H4 (cell line): ENCODE data around the gene LENG8. TPM values are rescaled to one million over a fixed set of nuclear protein-coding genes. Genes with fewer than 3 reads are reported as not detected.
"Not testable (repeated sequence)": the region's sequence is repeated elsewhere in the genome, so short reads cannot be mapped to it uniquely, and the experiment has no call there.

ENCODE experiments used
- DNase-seq: peaks from one replicate; pipeline ENCODE4 v3.0.0-alpha.2; 2015; ENCODE audit warnings: low spot score
- total RNA-seq: library from RNA; depleted of rRNA; stranded (reverse); fragments of >200 nt; shearing (Covaris generic); gene quantifications from 2 replicates; pipeline ENCODE4 v1.2.3, GENCODE V29; 2014

The LENG8 gene
- total RNA-seq, 1 experiment from 2014 or later = 4.6 TPM

- peak; percentile 73 for DNase-seq
These were observed 29.8 kb downstream of the LENG8 start for GRCh38 chr19:54478677-54479266.

GRCh38 chr19:54480051-54480450 lies 31.1 kb downstream of the LENG8 start:
- DNase-seq = no peak

GRCh38 chr19:54481326-54481930 lies 32.4 kb downstream of the LENG8 start:
- peak; percentile 77 for DNase-seq

GRCh38 chr19:54482889-54483288 lies 33.9 kb downstream of the LENG8 start:
- no peak for DNase-seq

GRCh38 chr19:54484451-54484850 lies 35.5 kb downstream of the LENG8 start:
- no peak for DNase-seq

GRCh38 chr19:54485851-54486250 lies 36.9 kb downstream of the LENG8 start:
- no peak for DNase-seq

GRCh38 chr19:54489341-54489740 lies 40.3 kb downstream of the LENG8 start:
- no peak for DNase-seq

- no peak for DNase-seq
These were observed 40.8 kb downstream of the LENG8 start for GRCh38 chr19:54489766-54490165.

- no peak for DNase-seq
These were observed 43.6 kb downstream of the LENG8 start for GRCh38 chr19:54492568-54492967.

GRCh38 chr19:54493056-54493455 lies 44.1 kb downstream of the LENG8 start:
- not testable (repeated sequence) for DNase-seq

GRCh38 chr19:54493967-54494585 lies 45.1 kb downstream of the LENG8 start:
- no peak for DNase-seq

GRCh38 chr19:54495284-54495683 lies 46.3 kb downstream of the LENG8 start:
- not testable (repeated sequence) for DNase-seq

- peak; percentile 79 for DNase-seq
These were observed 48.9 kb downstream of the LENG8 start for GRCh38 chr19:54497747-54498450.

GRCh38 chr19:54498451-54498772 lies 49.4 kb downstream of the LENG8 start:
- not testable (repeated sequence) for DNase-seq

- no peak for DNase-seq
These were observed 53.6 kb downstream of the LENG8 start, which contains the start of gene LAIR2 for GRCh38 chr19:54502518-54503048. TSS of gene LAIR2 (plus strand) at chr19:54502831. CDS start at chr19:54502919, 88 bp downstream.

- not testable (repeated sequence) for DNase-seq
These were observed 56.5 kb downstream of the LENG8 start for GRCh38 chr19:54505542-54505941.

GRCh38 chr19:54506079-54506478 lies 57.1 kb downstream of the LENG8 start:
- DNase-seq = no peak

GRCh38 chr19:54507038-54507717 lies 58.2 kb downstream of the LENG8 start:
- DNase-seq = not testable (repeated sequence)

GRCh38 chr19:54507824-54508223 lies 58.8 kb downstream of the LENG8 start:
- no peak for DNase-seq

- DNase-seq = not testable (repeated sequence)
These were observed 59.5 kb downstream of the LENG8 start for GRCh38 chr19:54508487-54508886.

GRCh38 chr19:54509200-54509940 lies 60.4 kb downstream of the LENG8 start:
- DNase-seq = not testable (repeated sequence)
